GM21381 (cell line): ENCODE measurements around the gene IGSF11.
"Not testable (repeated sequence)": the region's sequence is repeated elsewhere in the genome, so short reads cannot be mapped to it uniquely, and the experiment has no call there.

Experiments
- ATAC-seq: cut with Tn5 transposase; IDR thresholded peaks from one replicate; pipeline ENCODE4 v1.9.1; 2021; ENCODE audit warnings: mild to moderate bottlenecking, moderate library complexity; ENCODE audit not compliant: unreplicated experiment

The IGSF11 gene

GRCh38 chr3:118990823-118991560 lies 43.7 kb downstream of the IGSF11 start:
- no peak for ATAC-seq

- no peak for ATAC-seq
These were observed 46.2 kb downstream of the IGSF11 start for GRCh38 chr3:118988198-118989130.

- no peak for ATAC-seq
These were observed 47.2 kb downstream of the IGSF11 start for GRCh38 chr3:118987477-118987876.

- no peak for ATAC-seq
These were observed 47.9 kb downstream of the IGSF11 start for GRCh38 chr3:118986734-118987133.

GRCh38 chr3:118984699-118985098 lies 49.9 kb downstream of the IGSF11 start:
- no peak for ATAC-seq

GRCh38 chr3:118981494-118982134 lies 53.0 kb downstream of the IGSF11 start:
- ATAC-seq = no peak

- no peak for ATAC-seq
These were observed 53.8 kb downstream of the IGSF11 start for GRCh38 chr3:118980832-118981231.

- no peak for ATAC-seq
These were observed 56.3 kb downstream of the IGSF11 start for GRCh38 chr3:118978393-118978758.

GRCh38 chr3:118977671-118978392 lies 56.8 kb downstream of the IGSF11 start:
- no peak for ATAC-seq

GRCh38 chr3:118977118-118977517 lies 57.5 kb downstream of the IGSF11 start:
- ATAC-seq = no peak

- ATAC-seq = not testable (repeated sequence)
These were observed 59.2 kb downstream of the IGSF11 start for GRCh38 chr3:118975476-118975875.

GRCh38 chr3:118974356-118975097 lies 60.1 kb downstream of the IGSF11 start:
- ATAC-seq = no peak

- no peak for ATAC-seq
These were observed 61.6 kb downstream of the IGSF11 start for GRCh38 chr3:118973050-118973449.

- no peak for ATAC-seq
These were observed 63.8 kb downstream of the IGSF11 start for GRCh38 chr3:118970819-118971218.

- ATAC-seq = no peak
These were observed 66.0 kb downstream of the IGSF11 start for GRCh38 chr3:118968640-118969039.

GRCh38 chr3:118968111-118968510 lies 66.5 kb downstream of the IGSF11 start:
- ATAC-seq = no peak

- ATAC-seq = no peak
These were observed 67.9 kb downstream of the IGSF11 start for GRCh38 chr3:118966700-118967099.

GRCh38 chr3:118963711-118964110 lies 70.9 kb downstream of the IGSF11 start:
- no peak for ATAC-seq

GRCh38 chr3:118960876-118961450 lies 73.7 kb downstream of the IGSF11 start:
- ATAC-seq = no peak
